PC-3 (cell line): ENCODE measurements around the gene GRID2IP. TPM values are rescaled to one million over a fixed set of nuclear protein-coding genes. Genes with fewer than 3 reads are reported as not detected.

Experiments
- ATAC-seq: fragments of 200-7000 bp; cut with Tn5 transposase; 2 replicates; pipeline ENCODE4 v1.9.1; 2020; ENCODE audit warnings: mild to moderate bottlenecking, moderate library complexity
- BruUV-seq: library from RNA; stranded (reverse); fragments of 400-500 nt; replicated peaks from 2 replicates; lab custom pipeline; 2021; lab: Mats Ljungman, UMichigan
- CTCF ChIA-PET: fragments of 300-600 bp; sonication (Branson Sonifier 250); formaldehyde crosslinking; loops from one replicate; lab custom pipeline; 2022; ENCODE audit warnings: antibody characterized with exemption; lab: Charles Lee
- POLR2A ChIA-PET: fragments of 300-600 bp; sonication (Branson Sonifier 250); formaldehyde crosslinking; loops from one replicate; lab custom pipeline; 2022; ENCODE audit warnings: antibody characterized with exemption; ENCODE audit not compliant: unreplicated experiment; lab: Charles Lee
- DNase-seq: peaks from one replicate; pipeline ENCODE4 v3.0.0-alpha.2; 2015
- H2AFZ ChIP-seq: fragments of 300-600 bp; sonication (generic); 2 replicates; pipeline ENCODE4 v1.6.0; 2016; ENCODE audit warnings: antibody characterized with exemption, low read length
- H3F3A ChIP-seq: fragments of 300-600 bp; sonication (generic); one replicate; pipeline ENCODE4 v1.6.0; 2017; ENCODE audit warnings: antibody characterized with exemption, low read length, control low read depth, mild to moderate bottlenecking; ENCODE audit not compliant: unreplicated experiment
- H3K27ac ChIP-seq: fragments of 300-600 bp; sonication (generic); 2 replicates; pipeline ENCODE4 v1.5.1; 2016; ENCODE audit warnings: mild to moderate bottlenecking, low read length
- H3K27me3 ChIP-seq: fragments of 300-600 bp; sonication (generic); 2 replicates; pipeline ENCODE4 v1.6.1; 2016; ENCODE audit warnings: low read length, mixed read lengths
- H3K36me3 ChIP-seq: fragments of 300-600 bp; sonication (generic); 2 replicates; pipeline ENCODE4 v1.6.1; 2016; ENCODE audit warnings: low read depth, mixed run types, low read length, mixed read lengths
- H3K4me1 ChIP-seq: fragments of 300-600 bp; sonication (generic); 2 replicates; pipeline ENCODE4 v1.5.1; 2016; ENCODE audit warnings: low read length; ENCODE audit not compliant: insufficient read depth
- H3K4me2 ChIP-seq: fragments of 300-600 bp; sonication (generic); 2 replicates; pipeline ENCODE4 v1.6.0; 2016; ENCODE audit warnings: low read length
- H3K4me3 ChIP-seq: fragments of 300-600 bp; sonication (generic); 2 replicates; pipeline ENCODE4 v1.5.1; 2016; ENCODE audit warnings: mild to moderate bottlenecking, low read length, mixed read lengths
- H3K79me2 ChIP-seq: fragments of 300-600 bp; sonication (generic); 2 replicates; pipeline ENCODE4 v1.6.1; 2017; ENCODE audit warnings: low read length, mixed read lengths
- H3K9ac ChIP-seq: fragments of 300-600 bp; sonication (generic); 2 replicates; pipeline ENCODE4 v1.6.0; 2016; ENCODE audit warnings: mild to moderate bottlenecking, low read length
- H3K9me2 ChIP-seq: fragments of 300-600 bp; sonication (generic); replicated peaks from 2 replicates; pipeline ENCODE4 v1.6.1; 2016; ENCODE audit warnings: mixed run types, low read length, mixed read lengths
- H3K9me3 ChIP-seq: fragments of 300-600 bp; sonication (generic); 2 replicates; pipeline ENCODE4 v1.6.1; 2016; ENCODE audit warnings: low read length, mixed read lengths
- H4K20me1 ChIP-seq: fragments of 300-600 bp; sonication (generic); 2 replicates; pipeline ENCODE4 v1.6.1; 2016; ENCODE audit warnings: low read length, mixed read lengths
- CTCF ChIP-seq: fragments of 300-600 bp; sonication (generic); conservative IDR thresholded peaks from 2 replicates; pipeline ENCODE4 v1.5.1; 2017; ENCODE audit warnings: antibody characterized with exemption, low read depth, mild to moderate bottlenecking, low read length
- EZH2 ChIP-seq: fragments of 300-600 bp; sonication (generic); IDR thresholded peaks from one replicate; pipeline ENCODE4 v1.6.1; 2017; ENCODE audit warnings: antibody characterized with exemption, mild to moderate bottlenecking, low read length; ENCODE audit not compliant: unreplicated experiment
- EZH2phosphoT487 ChIP-seq: fragments of 300-600 bp; sonication (generic); IDR thresholded peaks from 2 replicates; pipeline ENCODE4 v1.6.1; 2018; ENCODE audit warnings: mild to moderate bottlenecking, antibody characterized with exemption, low read length, borderline replicate concordance
- intact Hi-C: fragments of 100-400 bp; cut with micrococcal nuclease; formaldehyde crosslinking; loops from 2 replicates; pipeline ENCODE4 v1.9.0; 2023
- total RNA-seq: library from RNA; depleted of rRNA; stranded (reverse); fragments of >200 nt; gene quantifications from 2 replicates; pipeline ENCODE4 v1.2.3, GENCODE V29; 2014

Gene GRID2IP
- total RNA-seq, 1 experiment from 2014 or later, result not detected

- ChIA-PET POLR2A (no interaction called here), CTCF (no interaction called here)
- intact Hi-C loops, result no loop called here
- no peaks in the 10 kb centered on the region for H4K20me1 ChIP-seq
- H3K4me3 ChIP-seq, result no peak overlapping the region
- no peaks in the 10 kb centered on the region for H3K79me2 ChIP-seq
- H3K4me2 ChIP-seq, result no peak overlapping the region
- H3K9ac ChIP-seq, result no peak overlapping the region
- ATAC-seq, result no peak
- H2AFZ ChIP-seq, result no peak overlapping the region
- H3K27me3 ChIP-seq, result peaks cover 4% of the 10 kb centered on the region; the same call in 1 of the 2 replicates
- H3K27ac ChIP-seq, result no peak overlapping the region
- H3K4me1 ChIP-seq, result no peaks in the 10 kb centered on the region
- no peaks in the 10 kb centered on the region for H3K9me3 ChIP-seq
- no TSS peak for BruUV-seq
- no peaks in the 10 kb centered on the region for H3F3A ChIP-seq
- no peaks in the 10 kb centered on the region for H3K9me2 ChIP-seq
- TF ChIP-seq CTCF (no peak), EZH2 (no peak), EZH2phosphoT487 (no peak)
- H3K36me3 ChIP-seq, result no peaks in the 10 kb centered on the region
- no peak for DNase-seq
These were observed 18.7 kb downstream of the GRID2IP start for GRCh38 chr7:6532516-6532915.

- ATAC-seq, result no peak
- POLR2A ChIA-PET, result no interaction called here
- intact Hi-C loops, result no loop called here
These were observed 19.6 kb downstream of the GRID2IP start for GRCh38 chr7:6531492-6532279.

More at GRCh38 chr7:6531492-6532279, 19.6 kb downstream of the GRID2IP start:
- CTCF ChIA-PET, result no interaction called here
- no peaks in the 10 kb centered on the region for H3F3A ChIP-seq
- H3K79me2 ChIP-seq, result no peaks in the 10 kb centered on the region
- H2AFZ ChIP-seq, result no peak overlapping the region
- no peak overlapping the region for H3K9ac ChIP-seq
- H3K36me3 ChIP-seq, result no peaks in the 10 kb centered on the region
- no peaks in the 10 kb centered on the region for H4K20me1 ChIP-seq
- H3K9me2 ChIP-seq, result no peaks in the 10 kb centered on the region
- H3K4me3 ChIP-seq, result no peak overlapping the region
- H3K27me3 ChIP-seq, result peaks cover 4% of the 10 kb centered on the region; the same call in 1 of the 2 replicates
- no peak overlapping the region for H3K27ac ChIP-seq
- BruUV-seq, result no TSS peak
- no peak overlapping the region for H3K4me2 ChIP-seq
- no peaks in the 10 kb centered on the region for H3K4me1 ChIP-seq
- no peaks in the 10 kb centered on the region for H3K9me3 ChIP-seq
- no peak for DNase-seq
- TF ChIP-seq EZH2phosphoT487 (no peak), EZH2 (no peak), CTCF (no peak)
